Peyer's patch (tissue), 4 donors: ENCODE data around the gene FKBP1A.

ENCODE experiments used
- CTCF ChIP-seq, 6 experiments: fragments of 450-650 bp in 4 of 6; fragments of 200-600 bp in 2 of 6; sonication (generic) in 1 of 6; IDR thresholded peaks; one replicate each; pipeline ENCODE4 v1.5.1; 2017 to 2019; ENCODE audit warnings: antibody characterized with exemption in 6 of 6, mild to moderate bottlenecking in 3 of 6, moderate library complexity in 1 of 6
- POLR2A ChIP-seq, 2 donors: fragments of 450-650 bp; IDR thresholded peaks; one replicate each; pipeline ENCODE4 v1.5.1; 2017; ENCODE audit warnings: antibody characterized with exemption in 2 of 2, mild to moderate bottlenecking in 2 of 2, moderate library complexity in 2 of 2

- no peak for TF ChIP-seq CTCF (IDR thresholded peaks at IDR 0.05)
- no peak for TF ChIP-seq POLR2A (IDR thresholded peaks at IDR 0.05)
These were observed 10.2 kb downstream of the FKBP1A start for GRCh38 chr20:1382670-1383069.
